ENCODE data around the gene PTPN1. TPM values are rescaled to one million over a fixed set of nuclear protein-coding genes. Genes with fewer than 3 reads are reported as not detected.
A peak's percentile ranks its signal among the peaks of the same experiment; 100 is the strongest.

Gene PTPN1
- total and polyA plus RNA-seq, 2 of the 13 experiments (the other 11 are each of a cell fraction or from before 2014, with no cell fraction given) = 17.7 to 37.2 TPM

GRCh38 chr20:50464026-50464724 lies 46.0 kb upstream of the PTPN1 start (continued):
- TF ChIP-seq HBP1 (CRISPR knock-in tag; IDR thresholded peaks at IDR 0.05; ENCODE audit: low read depth) = no peak
- no peak for TF ChIP-seq ZNF260 (CRISPR knock-in tag; IDR thresholded peaks at IDR 0.05; ENCODE audit: borderline replicate concordance, low read depth)
- no peak for TF ChIP-seq ZNF343 (CRISPR knock-in tag; IDR thresholded peaks at IDR 0.05)
- TF ChIP-seq ZNF569 (CRISPR knock-in tag; IDR thresholded peaks at IDR 0.05; ENCODE audit: borderline replicate concordance) = no peak
- TF ChIP-seq EP300 (IDR thresholded peaks at IDR 0.05; ENCODE audit: low read depth in 2 of 2, low read length in 2 of 2) = 0 out of 4 replicates have a peak, but pooled peaks of 1 of the 2 experiments have one; percentile 8
- 0 out of 2 replicates have a peak, but pooled peaks have one; percentile 36 for TF ChIP-seq EP300 (CRISPR knock-in tag; IDR thresholded peaks at IDR 0.05; ENCODE audit: borderline replicate concordance)
- TF ChIP-seq TCF7L2 (IDR thresholded peaks at IDR 0.05; ENCODE audit: low read depth, low read length) = no peak
- TF ChIP-seq TFE3 (CRISPR knock-in tag; IDR thresholded peaks at IDR 0.05) = no peak
- no peak for TF ChIP-seq ZNF644 (CRISPR knock-in tag; IDR thresholded peaks at IDR 0.05; ENCODE audit: low read depth)
- TF ChIP-seq ZFP62 (CRISPR knock-in tag; IDR thresholded peaks at IDR 0.05) = no peak
- TF ChIP-seq ZNF576 (CRISPR knock-in tag; IDR thresholded peaks at IDR 0.05) = 0 out of 2 replicates have a peak, but pooled peaks have one; percentile 29
- no peak; the same call in none of the 2 replicates for TF ChIP-seq HNF1B (CRISPR knock-in tag; IDR thresholded peaks at IDR 0.05)
- TF ChIP-seq IRF9 (CRISPR knock-in tag; IDR thresholded peaks at IDR 0.05; ENCODE audit: borderline replicate concordance) = no peak
- TF ChIP-seq ZNF558 (CRISPR knock-in tag; IDR thresholded peaks at IDR 0.05; ENCODE audit: borderline replicate concordance) = 0 out of 2 replicates have a peak, but pooled peaks have one; percentile 33
- 0 out of 2 replicates have a peak, but pooled peaks have one; percentile 34 for TF ChIP-seq ZNF678 (CRISPR knock-in tag; IDR thresholded peaks at IDR 0.05)
- TF ChIP-seq CERS6 (CRISPR knock-in tag; IDR thresholded peaks at IDR 0.05) = no peak
- no peak for TF ChIP-seq RFX3 (CRISPR knock-in tag; IDR thresholded peaks at IDR 0.05)
- no peak for TF ChIP-seq BRCA1 (CRISPR knock-in tag; IDR thresholded peaks at IDR 0.05)
- TF ChIP-seq KDM5A (IDR thresholded peaks at IDR 0.05; ENCODE audit: borderline replicate concordance, low read length) = peak; percentile 69
- no peak for TF ChIP-seq ARID3A (IDR thresholded peaks at IDR 0.05; ENCODE audit: low read depth, low read length)
- TF ChIP-seq ZNF335 (CRISPR knock-in tag; IDR thresholded peaks at IDR 0.05) = no peak
